KMS-11 (cell line): ENCODE measurements around the gene ATM.

Source experiments
- H2AFZ ChIP-seq: fragments of 200-600 bp; sonication (generic); 2 replicates; pipeline ENCODE4 v1.6.1; 2016; ENCODE audit warnings: antibody characterized with exemption, mixed run types, low read depth
- H3K27ac ChIP-seq: fragments of 200-600 bp; sonication (generic); 2 replicates; pipeline ENCODE4 v1.6.1; 2016; ENCODE audit warnings: mild to moderate bottlenecking, mixed run types
- H3K27me3 ChIP-seq: fragments of 200-600 bp; sonication (generic); 2 replicates; pipeline ENCODE4 v1.6.1; 2017; ENCODE audit warnings: mild to moderate bottlenecking, low read depth, mixed run types, moderate library complexity; ENCODE audit not compliant: insufficient read depth
- H3K36me3 ChIP-seq: fragments of 200-600 bp; sonication (generic); 2 replicates; pipeline ENCODE4 v1.6.1; 2017; ENCODE audit warnings: mild to moderate bottlenecking, mixed run types; ENCODE audit not compliant: insufficient read depth
- H3K4me1 ChIP-seq: fragments of 200-600 bp; sonication (generic); 2 replicates; pipeline ENCODE4 v1.6.1; 2016; ENCODE audit warnings: mild to moderate bottlenecking, low read depth, mixed run types; ENCODE audit not compliant: poor library complexity, severe bottlenecking
- H3K4me2 ChIP-seq: fragments of 200-600 bp; sonication (generic); 2 replicates; pipeline ENCODE4 v1.7.0; 2016; ENCODE audit warnings: mild to moderate bottlenecking, mixed run types
- H3K4me3 ChIP-seq: fragments of 200-600 bp; sonication (generic); IDR thresholded peaks from 2 replicates; pipeline ENCODE4 v1.6.1; 2017; ENCODE audit warnings: low read depth, low read length, mixed read lengths; ENCODE audit not compliant: insufficient read depth
- H3K79me2 ChIP-seq: fragments of 200-600 bp; sonication (generic); 2 replicates; pipeline ENCODE4 v1.6.1; 2016; ENCODE audit warnings: low read depth, mixed run types; ENCODE audit not compliant: insufficient read depth
- H3K9ac ChIP-seq: fragments of 200-600 bp; sonication (generic); 2 replicates; pipeline ENCODE4 v1.6.1; 2016; ENCODE audit warnings: mild to moderate bottlenecking, mixed run types
- H4K20me1 ChIP-seq: fragments of 200-600 bp; sonication (generic); 2 replicates; pipeline ENCODE4 v1.6.1; 2016; ENCODE audit warnings: mild to moderate bottlenecking, mixed run types; ENCODE audit not compliant: insufficient read depth
- CTCF ChIP-seq: fragments of 200-600 bp; sonication (generic); conservative IDR thresholded peaks from 2 replicates; pipeline ENCODE4 v1.6.1; 2017; ENCODE audit warnings: low read depth, mild to moderate bottlenecking, antibody characterized with exemption, low read length, moderate library complexity, mixed read lengths

Gene ATM

GRCh38 chr11:108228251-108228650 lies 5.4 kb downstream of the ATM start:
- Histone ChIP-seq H3K36me3 (no peaks in the 10 kb centered on the region), H3K4me2 (no peak overlapping the region), H3K27me3 (no peaks in the 10 kb centered on the region), H3K9ac (no peak overlapping the region), H4K20me1 (no peaks in the 10 kb centered on the region), H3K27ac (no peak overlapping the region), H2AFZ (no peak overlapping the region), H3K4me1 (peaks cover 18% of the 10 kb centered on the region), H3K4me3 (no peak overlapping the region), H3K79me2 (peaks cover 38% of the 10 kb centered on the region)
- no peak for TF ChIP-seq CTCF

GRCh38 chr11:108233277-108233945 lies 10.5 kb downstream of the ATM start:
- H3K27ac ChIP-seq: no peak overlapping the region
- no peak for TF ChIP-seq CTCF

GRCh38 chr11:108235192-108235591 lies 12.3 kb downstream of the ATM start:
- Histone ChIP-seq H3K27ac (no peak overlapping the region), H3K4me1 (peaks cover 40% of the 10 kb centered on the region), H3K27me3 (no peaks in the 10 kb centered on the region), H3K4me3 (no peak overlapping the region), H4K20me1 (no peaks in the 10 kb centered on the region), H3K79me2 (no peaks in the 10 kb centered on the region), H3K9ac (no peak overlapping the region), H3K4me2 (no peak overlapping the region), H3K36me3 (no peaks in the 10 kb centered on the region), H2AFZ (no peak overlapping the region)
- no peak for TF ChIP-seq CTCF

More at GRCh38 chr11:108233277-108233945, 10.5 kb downstream of the ATM start:
- Histone ChIP-seq H3K4me3 (no peak overlapping the region), H3K4me2 (no peak overlapping the region), H3K9ac (no peak overlapping the region), H3K36me3 (no peaks in the 10 kb centered on the region), H4K20me1 (no peaks in the 10 kb centered on the region), H3K4me1 (peaks cover 25% of the 10 kb centered on the region), H3K27me3 (no peaks in the 10 kb centered on the region), H2AFZ (no peak overlapping the region), H3K79me2 (no peaks in the 10 kb centered on the region)

- Histone ChIP-seq H3K79me2 (no peaks in the 10 kb centered on the region), H2AFZ (no peak overlapping the region), H3K4me2 (no peak overlapping the region), H3K9ac (no peak overlapping the region), H3K27ac (no peak overlapping the region), H3K27me3 (no peaks in the 10 kb centered on the region), H4K20me1 (no peaks in the 10 kb centered on the region), H3K36me3 (no peaks in the 10 kb centered on the region), H3K4me1 (peaks cover 40% of the 10 kb centered on the region), H3K4me3 (no peak overlapping the region)
- TF ChIP-seq CTCF: no peak
Measured at GRCh38 chr11:108235633-108236032, 12.8 kb downstream of the ATM start.
